ENCODE measurements around the gene MTFMT. TPM values are rescaled to one million over a fixed set of nuclear protein-coding genes. Genes with fewer than 3 reads are reported as not detected.

Gene MTFMT
- total and polyA plus RNA-seq, 8 donors: 5.3 to 105 (median 12.0) TPM; not detected in 1

GRCh38 chr15:65006876-65007275 lies 22.6 kb downstream of the MTFMT start:
- Histone ChIP-seq H3K9me3 (no peaks in the 10 kb centered on the region), H3K4me1 (peaks cover 0 to 4% (median 0%) of the 10 kb centered on the region in 4 donors), H3K27me3 (no peaks in the 10 kb centered on the region), H3K27ac (no peak overlapping the region), H3K36me3 (peaks cover 0 to 69% (median 53%) of the 10 kb centered on the region in 4 donors), H3K4me3 (no peak overlapping the region)
- intact Hi-C loops (cut with DNase I; ENCODE audit: low total_unique reads): no loop called here
- WGBS, 5 donors: 87 to 96% (median 90%) methylated on average over 3 of the region's 3 CpGs
- TF ChIP-seq CTCF (IDR thresholded peaks at IDR 0.05) (no peak), POLR2AphosphoS5 (IDR thresholded peaks at IDR 0.05) (no peak), EP300 (IDR thresholded peaks at IDR 0.05) (no peak), POLR2A (IDR thresholded peaks at IDR 0.05) (no peak)
- no peak for DNase-seq

- Histone ChIP-seq H3K27ac (no peak overlapping the region), H3K36me3 (peaks cover 0 to 64% (median 53%) of the 10 kb centered on the region in 4 donors), H3K9me3 (no peaks in the 10 kb centered on the region), H3K4me1 (no peaks in the 10 kb centered on the region), H3K27me3 (no peaks in the 10 kb centered on the region), H3K4me3 (no peak overlapping the region)
- no peak for TF ChIP-seq POLR2A (IDR thresholded peaks at IDR 0.05)
- intact Hi-C loops (cut with DNase I; ENCODE audit: low total_unique reads): no loop called here
- DNase-seq: no peak
- WGBS, 5 donors: 70 to 85% (median 74%) methylated on average over 3 of the region's 3 CpGs
Measured at GRCh38 chr15:65004993-65005392, 24.4 kb downstream of the MTFMT start.

GRCh38 chr15:64997745-64998375 lies 31.6 kb downstream of the MTFMT start:
- Histone ChIP-seq H3K36me3 (peaks cover 0 to 21% (median 16%) of the 10 kb centered on the region in 4 donors), H3K4me3 (no peak overlapping the region), H3K4me1 (no peaks in the 10 kb centered on the region), H3K9me3 (no peaks in the 10 kb centered on the region), H3K27me3 (no peaks in the 10 kb centered on the region), H3K27ac (peak overlapping the region in 1 of 5 donors; percentile 50)
- DNase-seq: no peak
- intact Hi-C loops (cut with DNase I; ENCODE audit: low total_unique reads): no loop called here
- 80 to 90% (median 85%) methylated on average over 4 of the region's 4 CpGs for WGBS, 5 donors
- no peak for TF ChIP-seq EP300 (IDR thresholded peaks at IDR 0.05)
- TF ChIP-seq CTCF (IDR thresholded peaks at IDR 0.05): no peak
- no peak for TF ChIP-seq POLR2AphosphoS5 (IDR thresholded peaks at IDR 0.05)

GRCh38 chr15:64997066-64997465 lies 32.4 kb downstream of the MTFMT start:
- peaks cover 0 to 13% (median 9%) of the 10 kb centered on the region in 4 donors for H3K36me3 ChIP-seq
- intact Hi-C loops (cut with DNase I; ENCODE audit: low total_unique reads): no loop called here
- H3K4me1 ChIP-seq: no peaks in the 10 kb centered on the region
- no peaks in the 10 kb centered on the region for H3K27me3 ChIP-seq
- no peak overlapping the region for H3K4me3 ChIP-seq
- TF ChIP-seq POLR2AphosphoS5 (IDR thresholded peaks at IDR 0.05) (no peak), POLR2A (IDR thresholded peaks at IDR 0.05) (no peak), EP300 (IDR thresholded peaks at IDR 0.05) (no peak), CTCF (IDR thresholded peaks at IDR 0.05) (no peak)
- peak in 1 of 2 donors; percentile 44 for DNase-seq
- WGBS, 5 donors: 64 to 82% (median 78%) methylated on average over 5 of the region's 5 CpGs
- H3K9me3 ChIP-seq: no peaks in the 10 kb centered on the region
- peak overlapping the region in 1 of 5 donors; percentile 50 for H3K27ac ChIP-seq

- no peaks in the 10 kb centered on the region for H3K36me3 ChIP-seq
- TF ChIP-seq POLR2A (IDR thresholded peaks at IDR 0.05) (no peak), EP300 (IDR thresholded peaks at IDR 0.05) (no peak), CTCF (IDR thresholded peaks at IDR 0.05) (no peak)
- intact Hi-C loops (cut with DNase I; ENCODE audit: low total_unique reads): no loop called here
- DNase-seq: no peak
- no peaks in the 10 kb centered on the region for H3K27me3 ChIP-seq
- H3K9me3 ChIP-seq: no peaks in the 10 kb centered on the region
- 39 to 76% (median 55%) methylated on average over 1 of the region's 1 CpG for WGBS, 5 donors
- no peak overlapping the region for H3K27ac ChIP-seq
- no peak overlapping the region for H3K4me3 ChIP-seq
- H3K4me1 ChIP-seq: peaks cover 4 to 20% (median 12%) of the 10 kb centered on the region in 4 donors
Measured at GRCh38 chr15:64993290-64993689, 36.1 kb downstream of the MTFMT start.
